ENCODE results near the gene PRR16. TPM values are rescaled to one million over a fixed set of nuclear protein-coding genes. Genes with fewer than 3 reads are reported as not detected.
"Not testable (repeated sequence)": the region's sequence is repeated elsewhere in the genome, so short reads cannot be mapped to it uniquely, and the experiment has no call there.

The PRR16 gene
- total RNA-seq, 1 donor from 2014 or later = 18.3 TPM

DNA sequence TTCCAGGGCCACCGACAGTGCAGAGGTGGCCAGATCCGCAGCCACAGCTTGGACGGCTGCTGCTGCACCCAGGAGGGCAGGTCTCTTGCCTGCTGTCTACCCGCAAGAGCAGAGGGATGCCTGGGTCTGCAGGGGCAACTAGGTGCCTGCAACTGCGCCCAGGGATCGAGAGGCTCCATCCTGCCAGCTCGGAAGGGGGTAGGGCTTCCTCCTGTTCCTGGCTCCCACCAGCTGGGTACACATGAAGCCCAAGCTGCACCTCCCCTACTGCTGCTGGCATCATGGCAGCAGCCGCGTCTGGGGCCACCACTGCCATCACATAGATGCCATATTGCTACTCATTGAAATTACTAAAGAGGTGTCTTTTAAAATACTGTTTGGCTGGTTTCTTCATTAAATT, 12.7 kb upstream of the PRR16 start:
- H3K4me3 Mint-ChIP-seq (ENCODE audit: unreplicated experiment) = no peak overlapping the region
- H3K9me3 Mint-ChIP-seq (ENCODE audit: unreplicated experiment) = no peaks in the 10 kb centered on the region
- no peak overlapping the region for H3K27ac Mint-ChIP-seq (ENCODE audit: unreplicated experiment)
- TF ChIP-seq, protein P1, sequence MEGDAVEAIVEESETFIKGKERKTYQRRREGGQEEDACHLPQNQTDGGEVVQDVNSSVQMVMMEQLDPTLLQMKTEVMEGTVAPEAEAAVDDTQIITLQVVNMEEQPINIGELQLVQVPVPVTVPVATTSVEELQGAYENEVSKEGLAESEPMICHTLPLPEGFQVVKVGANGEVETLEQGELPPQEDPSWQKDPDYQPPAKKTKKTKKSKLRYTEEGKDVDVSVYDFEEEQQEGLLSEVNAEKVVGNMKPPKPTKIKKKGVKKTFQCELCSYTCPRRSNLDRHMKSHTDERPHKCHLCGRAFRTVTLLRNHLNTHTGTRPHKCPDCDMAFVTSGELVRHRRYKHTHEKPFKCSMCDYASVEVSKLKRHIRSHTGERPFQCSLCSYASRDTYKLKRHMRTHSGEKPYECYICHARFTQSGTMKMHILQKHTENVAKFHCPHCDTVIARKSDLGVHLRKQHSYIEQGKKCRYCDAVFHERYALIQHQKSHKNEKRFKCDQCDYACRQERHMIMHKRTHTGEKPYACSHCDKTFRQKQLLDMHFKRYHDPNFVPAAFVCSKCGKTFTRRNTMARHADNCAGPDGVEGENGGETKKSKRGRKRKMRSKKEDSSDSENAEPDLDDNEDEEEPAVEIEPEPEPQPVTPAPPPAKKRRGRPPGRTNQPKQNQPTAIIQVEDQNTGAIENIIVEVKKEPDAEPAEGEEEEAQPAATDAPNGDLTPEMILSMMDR (IDR thresholded peaks at IDR 0.05) = no peak
- H3K4me1 Mint-ChIP-seq (ENCODE audit: unreplicated experiment) = peaks cover 48% of the 10 kb centered on the region
- no peak for DNase-seq (ENCODE audit: extremely low spot score, unreplicated experiment)
- H3K36me3 Mint-ChIP-seq (ENCODE audit: unreplicated experiment) = no peaks in the 10 kb centered on the region
- H3K27me3 Mint-ChIP-seq (ENCODE audit: unreplicated experiment) = no peaks in the 10 kb centered on the region

DNA sequence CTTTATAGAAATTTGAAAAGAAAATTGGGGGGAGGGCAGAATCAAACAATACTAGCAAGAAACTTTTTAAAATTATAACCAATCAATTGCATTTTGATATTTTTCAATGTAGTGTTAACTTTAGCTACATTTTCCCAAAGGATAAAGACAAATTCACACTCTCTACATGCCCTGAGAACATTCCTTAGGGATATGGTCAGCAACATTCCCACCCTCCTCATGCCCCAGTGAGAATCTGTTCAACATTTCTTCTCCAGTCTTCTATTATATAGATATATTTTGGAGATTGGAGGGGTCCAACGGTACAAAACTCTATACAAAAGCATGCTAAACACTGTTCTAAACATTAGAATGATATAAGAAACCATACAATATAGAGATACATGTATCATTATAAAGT, 11.6 kb upstream of the PRR16 start:
- no peak for DNase-seq (ENCODE audit: extremely low spot score, unreplicated experiment)
- TF ChIP-seq, protein P1 (IDR thresholded peaks at IDR 0.05) = no peak
- Mint-ChIP-seq H3K27me3 (ENCODE audit: unreplicated experiment) (no peaks in the 10 kb centered on the region), H3K4me3 (ENCODE audit: unreplicated experiment) (no peak overlapping the region), H3K4me1 (ENCODE audit: unreplicated experiment) (peaks cover 38% of the 10 kb centered on the region), H3K9me3 (ENCODE audit: unreplicated experiment) (no peaks in the 10 kb centered on the region), H3K27ac (ENCODE audit: unreplicated experiment) (no peak overlapping the region), H3K36me3 (ENCODE audit: unreplicated experiment) (no peaks in the 10 kb centered on the region)

DNA sequence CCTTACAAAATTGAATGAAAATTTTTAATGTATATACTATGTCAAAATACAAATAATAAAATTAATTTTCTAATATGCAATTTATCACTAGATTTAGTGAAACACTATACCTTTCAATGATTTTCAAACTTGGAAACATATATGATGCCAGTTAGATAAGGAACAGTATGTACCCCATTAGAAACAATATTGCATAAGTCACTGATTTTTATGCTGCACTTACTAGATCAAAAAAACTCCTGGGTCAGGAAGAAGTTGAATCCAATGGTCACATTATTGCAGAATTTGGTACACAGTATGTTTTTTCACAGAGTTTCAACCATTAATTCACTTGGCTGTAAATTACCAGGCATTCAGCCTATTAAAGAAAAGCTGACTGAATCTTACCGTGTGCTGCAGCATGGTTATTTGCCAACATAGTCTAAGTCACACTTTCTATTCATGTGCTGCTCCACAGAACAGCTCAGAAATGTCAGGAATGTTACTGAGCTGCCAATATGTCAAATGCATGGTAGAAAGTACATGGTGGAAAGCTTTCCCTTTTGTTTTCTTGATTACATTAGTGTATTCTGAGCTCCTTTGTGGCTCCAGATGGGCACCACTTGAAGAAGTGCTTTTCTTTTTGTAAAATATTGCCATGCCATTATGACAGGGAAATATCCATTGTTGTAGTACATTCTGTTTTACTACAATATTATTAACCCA, 9.9 kb upstream of the PRR16 start:
- Mint-ChIP-seq H3K9me3 (ENCODE audit: unreplicated experiment) (no peaks in the 10 kb centered on the region), H3K27ac (ENCODE audit: unreplicated experiment) (peak overlapping the region; percentile 87), H3K4me3 (ENCODE audit: unreplicated experiment) (peak overlapping the region; percentile 42), H3K36me3 (ENCODE audit: unreplicated experiment) (no peaks in the 10 kb centered on the region), H3K4me1 (ENCODE audit: unreplicated experiment) (peaks cover 31% of the 10 kb centered on the region), H3K27me3 (ENCODE audit: unreplicated experiment) (no peaks in the 10 kb centered on the region)
- TF ChIP-seq, protein P1 (IDR thresholded peaks at IDR 0.05) = no peak
- no peak for DNase-seq (ENCODE audit: extremely low spot score, unreplicated experiment)

DNA sequence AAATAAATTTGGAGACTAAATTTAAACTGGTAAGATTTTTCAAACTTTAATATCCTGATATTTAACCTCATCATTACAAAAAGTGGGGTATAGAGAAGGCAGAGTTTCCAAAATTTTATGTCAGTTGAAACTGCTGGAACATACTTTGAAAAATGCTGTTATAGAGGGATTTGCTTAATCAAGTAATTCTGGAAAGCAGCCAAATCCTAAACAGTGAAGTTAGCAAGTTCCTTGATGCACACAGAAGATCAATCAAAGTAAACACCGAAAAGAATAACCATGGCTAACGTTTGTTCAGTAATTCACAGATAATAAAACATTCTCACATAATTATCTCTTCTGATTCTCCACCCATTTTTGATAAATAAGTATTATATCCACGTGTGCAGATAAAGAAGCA, 8.1 kb upstream of the PRR16 start:
- Mint-ChIP-seq H3K27me3 (ENCODE audit: unreplicated experiment) (no peaks in the 10 kb centered on the region), H3K27ac (ENCODE audit: unreplicated experiment) (no peak overlapping the region), H3K4me1 (ENCODE audit: unreplicated experiment) (peaks cover 30% of the 10 kb centered on the region), H3K9me3 (ENCODE audit: unreplicated experiment) (no peaks in the 10 kb centered on the region), H3K36me3 (ENCODE audit: unreplicated experiment) (no peaks in the 10 kb centered on the region), H3K4me3 (ENCODE audit: unreplicated experiment) (no peak overlapping the region)
- DNase-seq (ENCODE audit: extremely low spot score, unreplicated experiment) = no peak
- TF ChIP-seq, protein P1 (IDR thresholded peaks at IDR 0.05) = no peak

GRCh38 chr5:120457839-120458507, 6.1 kb upstream of the PRR16 start:
- Mint-ChIP-seq H3K4me3 (ENCODE audit: unreplicated experiment) (peak overlapping the region; percentile 55), H3K27ac (ENCODE audit: unreplicated experiment) (no peak overlapping the region), H3K4me1 (ENCODE audit: unreplicated experiment) (peaks cover 31% of the 10 kb centered on the region), H3K9me3 (ENCODE audit: unreplicated experiment) (no peaks in the 10 kb centered on the region), H3K27me3 (ENCODE audit: unreplicated experiment) (no peaks in the 10 kb centered on the region), H3K36me3 (ENCODE audit: unreplicated experiment) (no peaks in the 10 kb centered on the region)
- TF ChIP-seq, protein P1 (IDR thresholded peaks at IDR 0.05) = peak; percentile 95
- peak; percentile 88 for DNase-seq (ENCODE audit: extremely low spot score, unreplicated experiment)

DNA sequence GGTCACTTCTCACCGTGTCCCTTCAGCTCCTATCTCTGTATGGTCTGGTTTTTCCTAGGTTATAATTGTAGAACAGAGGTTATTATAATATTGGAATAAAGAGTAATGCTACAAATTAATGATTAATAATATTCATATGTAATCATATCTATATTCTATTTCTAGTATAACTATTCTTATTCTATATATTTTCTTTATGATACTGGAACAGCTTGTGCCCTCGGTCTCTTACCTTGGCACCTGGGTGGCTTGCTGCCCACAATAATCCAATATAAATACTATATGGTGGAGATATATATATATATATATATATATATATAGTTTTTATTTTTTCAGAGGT, 5.6 kb upstream of the PRR16 start:
- H3K4me1 Mint-ChIP-seq (ENCODE audit: unreplicated experiment) = peaks cover 33% of the 10 kb centered on the region
- H3K4me3 Mint-ChIP-seq (ENCODE audit: unreplicated experiment); DNase-seq (ENCODE audit: extremely low spot score, unreplicated experiment); H3K9me3 Mint-ChIP-seq (ENCODE audit: unreplicated experiment); H3K36me3 Mint-ChIP-seq (ENCODE audit: unreplicated experiment); H3K27ac Mint-ChIP-seq (ENCODE audit: unreplicated experiment); H3K27me3 Mint-ChIP-seq (ENCODE audit: unreplicated experiment): not testable (repeated sequence)
